ENCODE data around the gene C17orf114.

Gene C17orf114

GRCh38 chr17:4785311-4786105, 16.6 kb downstream of the C17orf114 start:
- DNase-seq = no peak

- DNase-seq = no peak
Measured at GRCh38 chr17:4782652-4783051, 19.5 kb downstream of the C17orf114 start.

GRCh38 chr17:4780325-4780955, 21.7 kb downstream of the C17orf114 start:
- DNase-seq = no peak

GRCh38 chr17:4777969-4778760, 24.0 kb downstream of the C17orf114 start:
- no peak for DNase-seq

GRCh38 chr17:4772235-4772613, 29.9 kb downstream of the C17orf114 start:
- no peak for DNase-seq

- no peak for DNase-seq
Measured at GRCh38 chr17:4771519-4772234, 30.5 kb downstream of the C17orf114 start, which contains the start of gene TM4SF5. TSS of gene TM4SF5 (plus strand) at chr17:4771886. CDS start at chr17:4771923, 37 bp downstream.

GRCh38 chr17:4769628-4770027, 32.5 kb downstream of the C17orf114 start:
- DNase-seq = no peak

- DNase-seq = no peak
Measured at GRCh38 chr17:4768298-4768697, 33.8 kb downstream of the C17orf114 start.

- DNase-seq = no peak
Measured at GRCh38 chr17:4766723-4767122, 35.4 kb downstream of the C17orf114 start.

GRCh38 chr17:4766201-4766600, 35.9 kb downstream of the C17orf114 start:
- DNase-seq = no peak

- no peak for DNase-seq
Measured at GRCh38 chr17:4764595-4764994, 37.5 kb downstream of the C17orf114 start.

- no peak for DNase-seq
Measured at GRCh38 chr17:4759776-4760236, 42.3 kb downstream of the C17orf114 start.

- no peak for DNase-seq
Measured at GRCh38 chr17:4753392-4753791, 48.7 kb downstream of the C17orf114 start.

- no peak for DNase-seq
Measured at GRCh38 chr17:4751932-4752331, 50.2 kb downstream of the C17orf114 start.
